ENCODE results near the gene PLA2G3. TPM values are rescaled to one million over a fixed set of nuclear protein-coding genes. Genes with fewer than 3 reads are reported as not detected.

PLA2G3 gene
- total RNA-seq, 1 experiment from 2014 or later, result not detected

DNA sequence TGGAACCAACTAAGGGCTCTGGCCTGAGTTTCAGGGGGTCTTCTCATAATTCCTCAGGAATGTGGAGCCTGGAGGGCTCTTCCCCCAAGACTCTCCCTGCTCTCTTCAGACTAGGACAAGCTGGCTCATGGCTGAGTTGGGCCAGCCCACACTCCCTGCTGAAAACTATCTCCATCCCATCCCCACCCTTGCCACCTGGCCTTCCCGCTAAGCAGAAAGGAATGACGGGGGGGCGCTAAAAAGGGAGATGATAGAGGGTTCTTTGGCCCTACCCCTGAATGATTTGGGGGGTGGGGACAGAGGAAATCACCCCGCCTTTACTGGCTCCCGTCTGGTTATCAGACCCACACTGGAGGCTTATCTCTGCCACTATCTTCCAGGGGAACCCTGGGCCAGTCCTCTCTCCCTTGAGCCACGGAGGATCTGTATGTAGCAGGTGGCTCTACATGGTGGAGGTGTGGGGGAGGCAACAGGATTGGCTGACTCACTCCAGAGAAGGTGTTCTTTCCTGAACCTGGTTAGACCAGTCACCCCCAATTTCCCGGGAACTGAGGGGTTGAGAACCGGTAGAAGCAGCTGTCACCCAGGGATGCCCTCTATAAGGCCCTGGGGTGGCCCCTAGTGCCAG, 53.5 kb downstream of the PLA2G3 start:
- intact Hi-C loops (cut with micrococcal nuclease; ENCODE audit: unreplicated experiment), result no loop called here
- H3K36me3 Mint-ChIP-seq (ENCODE audit: insufficient read depth, unreplicated experiment), result peaks cover 19% of the 10 kb centered on the region
- TF ChIP-seq, protein P1, sequence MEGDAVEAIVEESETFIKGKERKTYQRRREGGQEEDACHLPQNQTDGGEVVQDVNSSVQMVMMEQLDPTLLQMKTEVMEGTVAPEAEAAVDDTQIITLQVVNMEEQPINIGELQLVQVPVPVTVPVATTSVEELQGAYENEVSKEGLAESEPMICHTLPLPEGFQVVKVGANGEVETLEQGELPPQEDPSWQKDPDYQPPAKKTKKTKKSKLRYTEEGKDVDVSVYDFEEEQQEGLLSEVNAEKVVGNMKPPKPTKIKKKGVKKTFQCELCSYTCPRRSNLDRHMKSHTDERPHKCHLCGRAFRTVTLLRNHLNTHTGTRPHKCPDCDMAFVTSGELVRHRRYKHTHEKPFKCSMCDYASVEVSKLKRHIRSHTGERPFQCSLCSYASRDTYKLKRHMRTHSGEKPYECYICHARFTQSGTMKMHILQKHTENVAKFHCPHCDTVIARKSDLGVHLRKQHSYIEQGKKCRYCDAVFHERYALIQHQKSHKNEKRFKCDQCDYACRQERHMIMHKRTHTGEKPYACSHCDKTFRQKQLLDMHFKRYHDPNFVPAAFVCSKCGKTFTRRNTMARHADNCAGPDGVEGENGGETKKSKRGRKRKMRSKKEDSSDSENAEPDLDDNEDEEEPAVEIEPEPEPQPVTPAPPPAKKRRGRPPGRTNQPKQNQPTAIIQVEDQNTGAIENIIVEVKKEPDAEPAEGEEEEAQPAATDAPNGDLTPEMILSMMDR (IDR thresholded peaks at IDR 0.05; ENCODE audit: insufficient read depth in 1 of 2, low read depth in 1 of 2, low read length in 1 of 2, severe bottlenecking in 1 of 2, unreplicated experiment in 1 of 2), result no peak
- peaks cover 14% of the 10 kb centered on the region for H3K4me1 ChIP-seq
- peaks cover 13% of the 10 kb centered on the region for H3K4me1 Mint-ChIP-seq (ENCODE audit: low read depth, unreplicated experiment)
- no peak overlapping the region for H3K27ac Mint-ChIP-seq (ENCODE audit: unreplicated experiment)
- no peaks in the 10 kb centered on the region for H3K9me3 ChIP-seq
- no peaks in the 10 kb centered on the region for H3K9me3 Mint-ChIP-seq (ENCODE audit: unreplicated experiment)
- no peak overlapping the region for H3K4me3 ChIP-seq (ENCODE audit: low read depth, low read length)
- no peak for DNase-seq
- H3K36me3 ChIP-seq (ENCODE audit: control insufficient read depth, insufficient read depth, low read length), result peaks cover 1% of the 10 kb centered on the region
- no peak overlapping the region for H3K4me3 Mint-ChIP-seq (ENCODE audit: unreplicated experiment)
- ChIA-PET POLR2A (no interaction called here), CTCF (no interaction called here)
- H3K27me3 ChIP-seq (replicated peaks; ENCODE audit: control insufficient read depth, insufficient read depth, low read length), result no peaks in the 10 kb centered on the region
- H3K27me3 Mint-ChIP-seq (ENCODE audit: insufficient read depth, unreplicated experiment), result no peaks in the 10 kb centered on the region
- no TSS peak for BruUV-seq (replicated peaks)

DNA sequence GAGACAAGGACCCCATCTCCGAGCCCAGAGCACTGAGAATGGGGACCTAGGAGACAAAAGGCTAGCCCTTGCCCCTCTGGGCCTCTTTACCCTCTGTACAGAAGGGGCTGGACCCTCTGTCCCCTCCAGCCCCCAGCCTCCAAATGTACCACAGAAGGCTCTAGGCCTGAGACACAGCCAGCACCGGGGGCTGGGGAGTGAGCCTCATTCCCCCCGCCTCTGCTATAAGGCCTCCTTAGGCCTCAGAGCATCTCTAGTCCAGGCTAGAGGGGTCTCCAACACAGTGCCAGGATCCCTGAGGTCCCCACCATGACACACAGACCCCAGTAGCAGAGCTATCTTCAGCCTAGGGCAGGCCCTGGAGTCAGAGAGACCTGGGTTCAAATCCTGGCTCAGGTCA, 54.4 kb downstream of the PLA2G3 start:
- Histone ChIP-seq H3K4me1 (peaks cover 19% of the 10 kb centered on the region), H3K4me3 (ENCODE audit: low read depth, low read length) (no peak overlapping the region), H3K36me3 (ENCODE audit: control insufficient read depth, insufficient read depth, low read length) (peaks cover 1% of the 10 kb centered on the region), H3K27me3 (replicated peaks; ENCODE audit: control insufficient read depth, insufficient read depth, low read length) (no peaks in the 10 kb centered on the region), H3K9me3 (no peaks in the 10 kb centered on the region)
- Mint-ChIP-seq H3K27ac (ENCODE audit: unreplicated experiment) (no peak overlapping the region), H3K4me3 (ENCODE audit: unreplicated experiment) (no peak overlapping the region), H3K27me3 (ENCODE audit: insufficient read depth, unreplicated experiment) (no peaks in the 10 kb centered on the region), H3K9me3 (ENCODE audit: unreplicated experiment) (no peaks in the 10 kb centered on the region), H3K36me3 (ENCODE audit: insufficient read depth, unreplicated experiment) (peaks cover 27% of the 10 kb centered on the region), H3K4me1 (ENCODE audit: low read depth, unreplicated experiment) (peaks cover 18% of the 10 kb centered on the region)
- DNase-seq, result no peak
- ChIA-PET POLR2A (no interaction called here), CTCF (no interaction called here)
- BruUV-seq (replicated peaks), result no TSS peak
- intact Hi-C loops (cut with micrococcal nuclease; ENCODE audit: unreplicated experiment), result no loop called here
- TF ChIP-seq, protein P1 (IDR thresholded peaks at IDR 0.05; ENCODE audit: insufficient read depth in 1 of 2, low read depth in 1 of 2, low read length in 1 of 2, severe bottlenecking in 1 of 2, unreplicated experiment in 1 of 2), result no peak

DNA sequence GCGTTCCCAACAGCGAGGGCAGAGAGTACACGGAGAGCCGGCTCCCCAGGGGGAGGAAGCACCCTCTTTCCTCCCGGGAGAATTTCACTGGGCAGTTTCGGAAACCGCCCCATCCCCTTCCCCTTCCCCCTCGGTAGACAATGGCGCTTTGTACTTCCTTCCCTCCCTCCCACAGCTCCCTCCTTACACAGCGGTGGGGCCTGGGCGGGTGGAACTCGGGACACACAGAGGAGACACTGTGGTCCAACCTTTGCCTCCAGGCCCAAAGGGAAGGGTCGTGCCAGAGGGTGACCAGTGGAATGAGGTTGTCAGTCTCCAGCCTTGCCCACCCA, 54.8 kb downstream of the PLA2G3 start:
- H3K36me3 Mint-ChIP-seq (ENCODE audit: insufficient read depth, unreplicated experiment), result peaks cover 32% of the 10 kb centered on the region
- H3K4me3 Mint-ChIP-seq (ENCODE audit: unreplicated experiment), result no peak overlapping the region
- TF ChIP-seq, protein P1 (IDR thresholded peaks at IDR 0.05; ENCODE audit: insufficient read depth in 1 of 2, low read depth in 1 of 2, low read length in 1 of 2, severe bottlenecking in 1 of 2, unreplicated experiment in 1 of 2), result no peak
- Histone ChIP-seq H3K9me3 (no peaks in the 10 kb centered on the region), H3K4me1 (peaks cover 21% of the 10 kb centered on the region), H3K27me3 (replicated peaks; ENCODE audit: control insufficient read depth, insufficient read depth, low read length) (no peaks in the 10 kb centered on the region), H3K4me3 (ENCODE audit: low read depth, low read length) (no peak overlapping the region), H3K36me3 (ENCODE audit: control insufficient read depth, insufficient read depth, low read length) (peaks cover 1% of the 10 kb centered on the region)
- POLR2A ChIA-PET, result no interaction called here
- intact Hi-C loops (cut with micrococcal nuclease; ENCODE audit: unreplicated experiment), result no loop called here
- no peak overlapping the region for H3K27ac Mint-ChIP-seq (ENCODE audit: unreplicated experiment)
- no peaks in the 10 kb centered on the region for H3K27me3 Mint-ChIP-seq (ENCODE audit: insufficient read depth, unreplicated experiment)
- DNase-seq, result no peak
- H3K4me1 Mint-ChIP-seq (ENCODE audit: low read depth, unreplicated experiment), result peaks cover 18% of the 10 kb centered on the region
- no peaks in the 10 kb centered on the region for H3K9me3 Mint-ChIP-seq (ENCODE audit: unreplicated experiment)
- BruUV-seq (replicated peaks), result no TSS peak
- CTCF ChIA-PET, result no interaction called here

All from Caco-2 (cell line).